ENCODE data around the gene C2CD4C. TPM values are rescaled to one million over a fixed set of nuclear protein-coding genes. Genes with fewer than 3 reads are reported as not detected.

C2CD4C gene
- total RNA-seq, 1 experiment from 2014 or later: 7.1 TPM

DNA sequence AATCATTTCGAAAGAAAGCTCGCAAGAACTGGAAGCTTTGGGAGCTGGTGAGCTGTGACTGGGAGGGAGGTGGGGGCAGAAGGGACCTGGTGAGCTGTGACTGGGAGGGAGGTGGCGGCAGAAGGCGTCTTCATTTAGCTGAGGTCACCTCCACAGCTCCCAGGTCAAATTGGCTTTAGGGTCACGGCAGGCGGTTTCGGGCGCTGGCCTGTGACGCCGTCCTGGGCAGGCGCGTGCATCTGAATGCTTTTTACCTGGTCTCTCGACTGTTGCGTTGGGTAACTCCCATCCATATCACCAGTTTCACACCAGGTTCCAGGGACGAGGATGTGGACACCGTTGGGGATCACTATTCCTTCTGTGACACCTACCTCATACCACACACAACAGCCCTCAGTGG lies 29.2 kb downstream of the C2CD4C start:
- Histone ChIP-seq H2AFZ (ENCODE audit: low read depth, low read length, poor library complexity, severe bottlenecking) (no peak overlapping the region), H3K9me3 (ENCODE audit: control insufficient read depth in 1 of 2, insufficient read depth in 1 of 2, low read depth in 1 of 2, low read length in 2 of 2) (no peaks in the 10 kb centered on the region), H3K4me1 (ENCODE audit: control insufficient read depth in 1 of 2, insufficient read depth in 2 of 2, low read length in 2 of 2) (no peaks in the 10 kb centered on the region), H3K36me3 (ENCODE audit: control insufficient read depth in 1 of 2, insufficient read depth in 2 of 2, low read length in 2 of 2) (no peaks in the 10 kb centered on the region), H3K4me2 (ENCODE audit: low read length) (no peak overlapping the region), H3K27ac (ENCODE audit: low read depth, low read length) (no peak overlapping the region), H3K4me3 (replicated peaks in 1 of 2; ENCODE audit: low read depth in 1 of 2, low read length in 2 of 2) (no peak overlapping the region), H3K27me3 (ENCODE audit: insufficient read depth, low read length) (no peaks in the 10 kb centered on the region), H3K79me2 (ENCODE audit: insufficient read depth, low read length) (no peaks in the 10 kb centered on the region), H4K20me1 (ENCODE audit: insufficient read depth) (no peaks in the 10 kb centered on the region), H3K9me2 (ENCODE audit: insufficient read depth) (no peaks in the 10 kb centered on the region), H3K9ac (ENCODE audit: low read length) (no peak overlapping the region)
- no peak for DNase-seq (ENCODE audit: low read depth, low spot score)
- RAD21 ChIA-PET (ENCODE audit: low non-redundant PET in 1 of 2, low total read pairs in 2 of 2, uncharacterized antibody in 2 of 2, unreplicated experiment in 2 of 2): no interaction called here
- intact Hi-C loops (cut with micrococcal nuclease): loop anchor here (10.0 kb wide), 1 partner anchor 125 kb away; the partner anchor contains the start of gene TPGS1
- CTCF ChIA-PET: no interaction called here
- POLR2A ChIA-PET: no interaction called here
- ATAC-seq: no peak
- no peak for TF ChIP-seq JUND (IDR thresholded peaks at IDR 0.05)
- no TSS peak for BruUV-seq (replicated peaks)

DNA sequence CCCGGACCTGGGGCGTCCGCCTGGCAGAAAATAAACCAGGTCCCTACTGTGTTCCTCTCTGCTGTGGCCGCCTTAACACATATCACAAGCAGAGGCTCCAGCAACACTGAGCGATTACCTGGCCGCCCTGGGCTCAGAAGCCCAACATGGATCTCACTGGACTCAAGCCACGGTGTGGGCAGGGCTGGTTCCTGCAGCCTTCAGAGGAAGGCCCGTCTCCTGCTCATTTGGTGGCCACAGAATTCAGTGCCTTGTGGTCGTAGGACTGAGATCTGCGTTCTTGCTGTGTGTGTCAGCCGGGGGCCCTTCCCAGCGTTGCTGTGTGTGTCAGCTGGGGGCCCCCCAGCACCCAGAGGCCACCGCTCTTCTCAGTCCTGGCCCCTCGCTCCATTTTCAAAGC lies 30.2 kb downstream of the C2CD4C start:
- no peaks in the 10 kb centered on the region for H3K27me3 ChIP-seq (ENCODE audit: insufficient read depth, low read length)

More for the DNA sequence above, 30.2 kb downstream of the C2CD4C start:
- H2AFZ ChIP-seq (ENCODE audit: low read depth, low read length, poor library complexity, severe bottlenecking): no peak overlapping the region
- no peaks in the 10 kb centered on the region for H3K9me2 ChIP-seq (ENCODE audit: insufficient read depth)
- H3K27ac ChIP-seq (ENCODE audit: low read depth, low read length): no peak overlapping the region
- H3K4me3 ChIP-seq (replicated peaks in 1 of 2; ENCODE audit: low read depth in 1 of 2, low read length in 2 of 2): no peak overlapping the region
- intact Hi-C loops (cut with micrococcal nuclease): no loop called here
- TF ChIP-seq, protein P1, sequence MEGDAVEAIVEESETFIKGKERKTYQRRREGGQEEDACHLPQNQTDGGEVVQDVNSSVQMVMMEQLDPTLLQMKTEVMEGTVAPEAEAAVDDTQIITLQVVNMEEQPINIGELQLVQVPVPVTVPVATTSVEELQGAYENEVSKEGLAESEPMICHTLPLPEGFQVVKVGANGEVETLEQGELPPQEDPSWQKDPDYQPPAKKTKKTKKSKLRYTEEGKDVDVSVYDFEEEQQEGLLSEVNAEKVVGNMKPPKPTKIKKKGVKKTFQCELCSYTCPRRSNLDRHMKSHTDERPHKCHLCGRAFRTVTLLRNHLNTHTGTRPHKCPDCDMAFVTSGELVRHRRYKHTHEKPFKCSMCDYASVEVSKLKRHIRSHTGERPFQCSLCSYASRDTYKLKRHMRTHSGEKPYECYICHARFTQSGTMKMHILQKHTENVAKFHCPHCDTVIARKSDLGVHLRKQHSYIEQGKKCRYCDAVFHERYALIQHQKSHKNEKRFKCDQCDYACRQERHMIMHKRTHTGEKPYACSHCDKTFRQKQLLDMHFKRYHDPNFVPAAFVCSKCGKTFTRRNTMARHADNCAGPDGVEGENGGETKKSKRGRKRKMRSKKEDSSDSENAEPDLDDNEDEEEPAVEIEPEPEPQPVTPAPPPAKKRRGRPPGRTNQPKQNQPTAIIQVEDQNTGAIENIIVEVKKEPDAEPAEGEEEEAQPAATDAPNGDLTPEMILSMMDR (IDR thresholded peaks at IDR 0.05 in 2 of 3, conservative IDR thresholded peaks at IDR 0.05 in 1 of 3; ENCODE audit: borderline replicate concordance in 1 of 3, insufficient read depth in 1 of 3, low read depth in 2 of 3, low read length in 2 of 3): no peak
- TF ChIP-seq SP1 (IDR thresholded peaks at IDR 0.05; ENCODE audit: low read depth) (no peak), EZH2phosphoT487 (IDR thresholded peaks at IDR 0.05; ENCODE audit: borderline replicate concordance) (no peak), SIN3A (IDR thresholded peaks at IDR 0.05; ENCODE audit: low read depth) (no peak), POLR2A (IDR thresholded peaks at IDR 0.05; ENCODE audit: borderline replicate concordance, extremely low read depth, insufficient read depth, insufficient read length) (no peak)
- no peak overlapping the region for H3K9ac ChIP-seq (ENCODE audit: low read length)
- CTCF ChIA-PET: no interaction called here
- H4K20me1 ChIP-seq (ENCODE audit: insufficient read depth): no peaks in the 10 kb centered on the region
- BruUV-seq (replicated peaks): no TSS peak
- RAD21 ChIA-PET (ENCODE audit: low non-redundant PET in 1 of 2, low total read pairs in 2 of 2, uncharacterized antibody in 2 of 2, unreplicated experiment in 2 of 2): no interaction called here
- H3K4me1 ChIP-seq (ENCODE audit: control insufficient read depth in 1 of 2, insufficient read depth in 2 of 2, low read length in 2 of 2): peaks cover 3 to 5% of the 10 kb centered on the region in 2 experiments; a peak in 2 of 4 replicates
- no peaks in the 10 kb centered on the region for H3K79me2 ChIP-seq (ENCODE audit: insufficient read depth, low read length)
- DNase-seq (ENCODE audit: low read depth, low spot score) (no peak), ATAC-seq (no peak)
- H3K4me2 ChIP-seq (ENCODE audit: low read length): no peak overlapping the region
- POLR2A ChIA-PET: no interaction called here
- H3K36me3 ChIP-seq (ENCODE audit: control insufficient read depth in 1 of 2, insufficient read depth in 2 of 2, low read length in 2 of 2): no peaks in the 10 kb centered on the region
- H3K9me3 ChIP-seq (ENCODE audit: control insufficient read depth in 1 of 2, insufficient read depth in 1 of 2, low read depth in 1 of 2, low read length in 2 of 2): no peaks in the 10 kb centered on the region

All from HCT116 (cell line).